ENCODE data around the gene ZSWIM5. TPM values are rescaled to one million over a fixed set of nuclear protein-coding genes. Genes with fewer than 3 reads are reported as not detected.
"Not testable (repeated sequence)": the region's sequence is repeated elsewhere in the genome, so short reads cannot be mapped to it uniquely, and the experiment has no call there.

The ZSWIM5 gene
- total RNA-seq, 2 experiments from 2014 or later = 0.80 to 1.1 TPM

GRCh38 chr1:45011837-45012638 lies 194.4 kb downstream of the ZSWIM5 start, which contains the start of gene UROD:
UROD (plus strand) TSS chr1:45012254; CDS start chr1:45012266, 12 bp downstream.
- CTCF ChIA-PET = interaction anchor here (0.6 to 6.1 kb wide), 11 partner anchors 26 to 329 kb away, joined by 3 to 119 read pairs (median 4); partner anchors contain the start of genes BEST4, EIF2B3, HPDL and MUTYH
- POLR2A ChIA-PET = interaction anchor here (0.6 to 3.9 kb wide), 19 partner anchors 26 to 510 kb away, joined by 3 to 29 read pairs (median 6); partner anchors contain the start of genes EIF2B3, HPDL, MUTYH and PLK3

DNA sequence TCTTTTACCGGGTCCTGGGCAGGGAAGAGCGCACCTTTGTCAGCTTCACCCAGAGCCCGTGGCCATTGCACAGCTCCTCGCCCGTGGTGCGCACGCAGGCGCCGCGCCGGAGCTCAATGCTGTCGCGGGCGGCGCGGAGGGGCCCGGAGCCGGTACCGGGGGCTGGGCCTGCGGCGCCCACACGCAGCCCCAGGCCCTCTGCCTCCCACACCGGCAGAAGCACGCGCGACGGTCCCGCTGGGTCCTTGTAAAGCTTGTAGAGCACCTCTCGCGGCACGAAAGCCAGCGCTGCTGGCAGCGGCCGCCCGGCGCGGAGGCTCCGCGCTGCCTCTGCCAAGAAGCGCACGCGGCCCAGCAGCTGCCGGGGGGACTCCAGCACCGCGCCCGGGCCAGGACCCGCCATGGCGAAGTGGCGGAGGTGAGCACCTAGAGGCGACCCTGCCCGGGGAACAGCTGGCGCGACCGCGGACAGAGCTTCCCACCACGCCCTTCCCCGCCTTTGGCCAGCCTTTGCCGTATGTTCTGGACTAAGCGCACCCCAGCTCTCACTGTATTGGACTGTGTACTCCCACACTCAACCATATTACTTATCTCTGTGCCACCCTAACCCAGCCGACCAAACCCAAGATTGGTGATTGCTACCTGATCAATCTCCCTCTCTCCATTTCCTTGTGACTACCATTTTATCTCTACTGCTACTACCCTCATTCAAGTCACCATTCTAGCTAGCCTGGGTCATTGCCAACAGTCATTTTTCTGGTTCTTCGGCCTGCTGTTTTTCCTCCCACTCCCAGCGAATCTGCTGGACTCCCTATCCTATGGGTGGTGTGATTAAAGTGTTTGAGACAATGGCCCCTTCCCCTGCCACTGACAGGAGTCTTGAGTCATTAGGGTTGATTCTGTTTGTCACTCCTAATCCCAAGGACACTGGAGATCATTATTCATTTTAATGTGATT lies 195.3 kb downstream of the ZSWIM5 start, which contains the start of gene HECTD3:
HECTD3 (minus strand) TSS at position 470 of the 957 bp plus-strand sequence; CDS start at position 403, 67 bp downstream.
- ChIA-PET CTCF (interaction anchor here (0.6 to 6.1 kb wide), 12 partner anchors 25 to 316 kb away, joined by 3 to 119 read pairs (median 3); partner anchors contain the start of genes BEST4, EIF2B3, HPDL and PLK3), POLR2A (interaction anchor here (0.6 to 3.9 kb wide), 16 partner anchors 25 to 739 kb away, joined by 3 to 29 read pairs (median 6); partner anchors contain the start of genes EIF2B3, HPDL, MUTYH and PLK3)

DNA sequence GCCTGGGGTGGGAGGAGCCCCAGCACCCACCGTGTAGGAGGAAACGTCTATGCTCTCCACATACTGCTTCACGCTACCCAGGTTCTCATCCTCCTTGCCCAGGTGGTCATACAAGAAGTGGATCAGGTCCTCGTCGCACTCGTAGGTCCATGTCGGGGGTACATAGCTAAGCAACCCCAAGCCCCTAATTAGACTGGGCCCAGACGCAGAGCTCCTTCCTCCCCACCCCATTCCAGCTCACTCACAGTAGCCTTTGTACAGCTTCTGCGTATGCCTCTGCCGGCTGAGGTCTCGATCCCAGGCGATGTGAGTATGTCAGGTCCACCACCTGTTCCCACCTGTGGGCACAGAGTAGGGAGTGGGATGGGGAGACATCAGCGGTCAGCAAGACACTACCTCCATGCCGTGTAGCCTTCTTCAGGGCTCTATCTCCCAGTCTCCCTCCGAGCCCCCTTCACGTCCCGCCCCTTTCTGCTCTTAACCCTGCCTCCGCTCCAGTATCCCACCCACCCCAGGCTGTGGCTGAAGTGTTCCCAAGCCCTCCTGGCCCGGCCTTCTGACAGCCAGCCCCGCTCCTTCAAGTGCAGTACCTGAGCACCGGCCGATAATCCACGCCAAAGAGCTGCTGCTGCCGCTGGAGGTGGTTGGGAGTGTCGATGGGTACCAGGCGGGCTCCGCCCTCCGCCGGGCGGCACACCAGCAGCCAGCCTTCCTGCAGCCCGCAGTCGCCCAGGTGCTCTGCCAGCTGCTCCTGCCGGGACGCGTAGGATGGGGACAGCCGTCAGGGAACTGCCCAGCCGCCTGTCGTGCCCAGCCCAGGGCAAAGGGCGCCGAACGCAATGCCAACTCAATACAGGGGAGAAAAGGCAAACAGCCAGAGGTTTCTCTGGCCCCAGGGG lies 196.2 kb downstream of the ZSWIM5 start:
- POLR2A ChIA-PET = interaction anchor here (0.6 to 3.9 kb wide), 10 partner anchors 24 to 740 kb away, joined by 3 to 29 read pairs (median 11); partner anchors contain the start of genes EIF2B3, HPDL, MUTYH and TOE1
- CTCF ChIA-PET = interaction anchor here (0.7 to 6.1 kb wide), 9 partner anchors 8 to 290 kb away, joined by 3 to 119 read pairs (median 4); partner anchors contain the start of genes BEST4, EIF2B3 and PLK3

DNA sequence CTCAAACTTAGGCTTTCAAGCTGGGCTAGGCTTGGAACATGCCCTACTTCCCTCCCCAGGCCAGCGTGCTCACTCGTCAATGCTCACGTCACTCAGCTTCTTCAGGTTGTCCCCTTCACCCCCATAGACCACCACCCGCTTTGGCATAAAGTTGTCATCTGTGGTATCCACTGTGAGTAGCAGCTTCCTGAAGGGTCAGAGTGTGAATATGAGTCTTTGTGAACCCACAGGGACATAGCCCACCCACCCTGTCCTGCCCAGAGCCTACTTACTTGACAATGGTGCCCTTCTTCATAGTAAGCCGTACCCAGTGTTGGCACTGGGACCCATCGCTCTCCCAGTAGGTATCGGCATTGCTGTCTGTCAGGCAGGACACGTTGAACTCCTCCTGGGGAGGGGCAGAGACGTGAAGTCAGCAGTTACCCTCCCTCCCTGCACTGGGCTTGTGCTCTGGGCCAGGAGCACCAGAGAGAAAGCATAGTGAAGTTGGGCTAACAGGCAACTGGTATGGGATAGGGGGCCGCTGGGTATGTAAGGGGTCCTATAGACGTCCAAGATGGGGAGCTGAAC lies 197.0 kb downstream of the ZSWIM5 start:
- ChIA-PET POLR2A (interaction anchor here (0.6 to 3.9 kb wide), 3 partner anchors 288 to 331 kb away, joined by 5 to 29 read pairs (median 19); partner anchors contain the start of genes MUTYH and TOE1), CTCF (interaction anchor here (0.5 to 6.1 kb wide), 4 partner anchors 9 to 291 kb away, joined by 3 to 119 read pairs (median 4); no protein-coding TSS in a partner anchor)

DNA sequence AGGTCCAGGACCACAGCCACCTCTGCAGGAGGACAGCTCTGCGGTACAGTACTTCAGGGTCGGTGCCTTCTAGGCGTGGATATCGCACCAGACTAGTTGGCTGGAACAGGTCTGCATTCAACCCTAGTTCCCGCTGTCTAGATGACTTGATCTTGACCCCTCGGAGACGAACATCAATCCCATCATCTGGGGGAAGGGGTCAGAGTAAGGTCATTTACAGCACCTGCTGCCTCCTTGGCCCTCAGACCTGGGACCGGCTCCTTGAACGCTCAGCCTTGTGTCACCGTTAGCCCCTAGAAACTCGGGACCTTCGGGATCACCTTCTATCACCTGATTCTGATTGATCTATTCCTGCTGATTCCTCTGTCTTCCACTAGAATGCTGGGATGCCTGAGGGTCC lies 197.9 kb downstream of the ZSWIM5 start:
- CTCF ChIA-PET = interaction anchor here (1.4 kb wide), 1 partner anchor 10 kb away, joined by 4 read pairs; no protein-coding TSS in a partner anchor
- POLR2A ChIA-PET = no interaction called here

DNA sequence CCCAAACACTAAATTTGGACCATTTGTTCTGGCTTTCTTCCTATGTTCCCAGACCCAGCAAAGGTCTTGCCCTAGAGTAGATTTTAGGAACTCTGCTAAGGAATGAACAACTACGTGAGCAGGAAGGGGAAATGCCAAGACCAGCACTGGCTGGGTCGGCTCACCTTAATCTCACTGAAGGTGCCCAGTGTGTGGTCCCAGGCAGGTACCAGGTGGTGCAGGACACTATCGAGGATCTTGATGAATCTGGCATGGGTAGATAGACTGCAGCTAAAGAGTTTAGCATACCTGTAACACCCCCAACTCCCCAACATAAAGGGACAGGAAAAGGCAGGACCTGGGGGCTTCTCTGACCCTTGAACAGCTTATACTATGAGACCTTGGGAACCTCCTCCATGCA lies 198.3 kb downstream of the ZSWIM5 start:
- CTCF ChIA-PET = interaction anchor here (1.4 kb wide), 1 partner anchor 11 kb away, joined by 4 read pairs; no protein-coding TSS in a partner anchor
- POLR2A ChIA-PET = no interaction called here

DNA sequence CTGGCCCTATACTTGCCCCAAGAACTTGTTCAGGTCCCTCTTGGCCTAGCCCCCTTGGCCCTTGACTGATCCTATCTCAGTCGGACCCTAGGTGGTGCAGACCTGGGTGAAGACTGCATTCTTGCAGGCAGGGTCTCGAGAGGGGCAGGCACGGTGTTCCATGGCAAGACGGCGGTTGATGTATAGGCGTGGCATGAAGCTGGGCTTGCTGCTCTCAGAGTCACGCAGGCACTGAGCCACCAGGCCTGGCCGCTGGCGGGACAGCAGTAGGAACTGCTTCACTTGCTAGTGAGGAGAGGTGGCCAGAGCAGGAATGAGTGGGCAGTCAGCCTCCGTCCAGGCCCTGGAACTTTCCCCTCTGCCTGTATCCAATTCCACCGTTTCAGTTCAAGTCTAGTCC lies 199.1 kb downstream of the ZSWIM5 start:
- ChIA-PET CTCF (no interaction called here), POLR2A (no interaction called here)

GRCh38 chr1:45005761-45006160 lies 200.6 kb downstream of the ZSWIM5 start:
- ChIA-PET POLR2A (no interaction called here), CTCF (no interaction called here)

DNA sequence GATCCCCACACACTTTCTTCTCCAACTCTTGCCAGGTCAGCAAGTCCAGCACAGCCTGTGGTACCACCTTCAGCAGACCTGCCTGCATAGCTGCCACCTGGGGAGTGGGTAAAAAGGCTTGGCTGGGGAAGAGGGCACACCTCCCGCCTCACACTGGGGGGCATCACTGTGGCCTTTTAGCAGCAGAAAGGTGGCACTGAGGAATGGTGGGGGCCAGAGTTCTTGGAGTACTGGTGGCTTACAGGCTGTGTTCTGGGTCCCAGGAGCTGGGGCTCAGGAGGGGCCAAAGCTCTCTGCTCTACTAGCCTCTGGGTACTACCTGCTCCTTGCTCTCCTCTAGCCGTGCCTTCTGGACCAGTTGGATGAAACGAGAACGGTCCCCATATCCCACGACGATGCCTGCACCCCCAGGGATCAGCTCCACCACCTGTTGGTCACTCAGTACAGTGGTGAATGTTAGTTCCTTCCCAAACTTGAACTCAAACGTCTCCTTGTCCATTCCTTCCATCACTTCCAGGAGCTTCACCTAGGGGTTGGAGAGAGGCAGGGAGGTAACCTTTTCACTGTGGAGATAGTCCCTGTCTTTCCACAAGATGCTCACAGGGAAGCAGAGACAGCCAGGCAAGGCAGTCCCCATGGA lies 202.0 kb downstream of the ZSWIM5 start:
- ChIA-PET CTCF (interaction anchor here (1.2 kb wide), 1 partner anchor 18 kb away, joined by 3 read pairs; the partner anchor contains the start of gene EIF2B3), POLR2A (no interaction called here)

DNA sequence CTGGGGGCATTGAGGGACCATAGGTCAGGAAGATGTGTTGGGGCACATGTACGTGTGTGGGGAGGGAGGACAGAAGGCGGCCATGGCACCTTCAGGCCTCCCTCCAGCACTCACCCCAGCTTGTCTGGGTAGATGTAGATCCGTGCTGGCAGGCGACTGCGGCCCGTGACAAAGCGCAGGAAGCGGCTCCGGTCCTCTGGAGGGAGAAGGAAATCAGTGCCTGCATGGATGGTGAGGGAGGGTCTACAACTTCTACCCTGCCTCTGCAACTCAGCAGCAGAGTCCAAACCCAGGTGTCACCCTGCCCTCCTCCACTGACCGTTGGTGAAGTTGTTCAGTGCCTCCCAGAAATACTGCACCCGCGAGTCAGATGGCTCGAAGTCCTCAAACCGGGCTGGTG lies 202.7 kb downstream of the ZSWIM5 start:
- CTCF ChIA-PET = interaction anchor here (1.2 kb wide), 1 partner anchor 18 kb away, joined by 3 read pairs; the partner anchor contains the start of gene EIF2B3
- POLR2A ChIA-PET = no interaction called here

- ChIA-PET POLR2A (no interaction called here), CTCF (interaction anchor here (1.2 kb wide), 1 partner anchor 17 kb away, joined by 3 read pairs; the partner anchor contains the start of gene EIF2B3)
These were observed 203.5 kb downstream of the ZSWIM5 start for GRCh38 chr1:45002650-45003645.

GRCh38 chr1:45001576-45001975 lies 204.8 kb downstream of the ZSWIM5 start:
- CTCF ChIA-PET = interaction anchor here (0.6 kb wide), 1 partner anchor 638 kb away, joined by 5 read pairs; no protein-coding TSS in a partner anchor
- POLR2A ChIA-PET = not testable (repeated sequence)

DNA sequence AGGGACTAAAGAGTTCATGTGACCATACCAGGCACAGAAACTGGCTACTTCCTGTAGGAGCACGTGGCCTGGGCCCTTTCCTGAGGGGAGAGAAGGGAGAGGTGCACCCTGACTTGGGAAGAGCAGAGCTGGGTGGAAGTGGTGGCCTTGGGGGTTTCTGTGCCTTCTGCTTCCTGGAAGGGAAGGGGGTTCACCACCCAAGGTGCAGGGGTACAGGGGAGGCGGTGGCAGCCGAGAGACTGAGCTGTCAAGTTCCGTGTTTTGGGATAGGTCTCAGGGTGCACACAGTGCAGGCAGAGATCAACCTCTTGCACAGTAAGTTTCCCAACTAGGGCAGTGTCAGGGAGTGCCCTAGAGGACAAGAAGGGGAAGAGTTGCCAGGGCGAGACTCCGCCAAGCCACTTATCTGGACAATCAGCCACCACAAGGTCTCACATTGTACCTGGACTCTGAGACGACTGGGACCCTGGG lies 205.4 kb downstream of the ZSWIM5 start:
- CTCF ChIA-PET = no interaction called here
- POLR2A ChIA-PET = no interaction called here

- POLR2A ChIA-PET = interaction anchor here (1.0 kb wide), 1 partner anchor 199 kb away, joined by 4 read pairs; the partner anchor contains the start of gene PLK3
- CTCF ChIA-PET = interaction anchor here (0.7 kb wide), 1 partner anchor 84 kb away, joined by 3 read pairs; no protein-coding TSS in a partner anchor
These were observed 207.2 kb downstream of the ZSWIM5 start for GRCh38 chr1:44999232-44999631.

- ChIA-PET POLR2A (no interaction called here), CTCF (no interaction called here)
These were observed 210.8 kb downstream of the ZSWIM5 start for GRCh38 chr1:44995467-44996238.
